ENCODE results near the gene IDH3G.
"Not testable (repeated sequence)": the region's sequence is repeated elsewhere in the genome, so short reads cannot be mapped to it uniquely, and the experiment has no call there.

Gene IDH3G

GRCh38 chrX:153761863-153762262, 32.3 kb downstream of the IDH3G start:
- Histone ChIP-seq H3K4me3 (replicated peaks; ENCODE audit: low read depth, low read length) (no peak overlapping the region), H3K36me3 (ENCODE audit: control insufficient read depth, insufficient read depth, low read length) (no peaks in the 10 kb centered on the region), H3K27me3 (replicated peaks; ENCODE audit: control insufficient read depth, insufficient read depth, low read length) (no peaks in the 10 kb centered on the region)
- DNase-seq (ENCODE audit: extremely low read depth, insufficient read length): no peak
- no peak for TF ChIP-seq CTCF (IDR thresholded peaks at IDR 0.05; ENCODE audit: insufficient read depth, low read length, poor library complexity, severe bottlenecking)

DNA sequence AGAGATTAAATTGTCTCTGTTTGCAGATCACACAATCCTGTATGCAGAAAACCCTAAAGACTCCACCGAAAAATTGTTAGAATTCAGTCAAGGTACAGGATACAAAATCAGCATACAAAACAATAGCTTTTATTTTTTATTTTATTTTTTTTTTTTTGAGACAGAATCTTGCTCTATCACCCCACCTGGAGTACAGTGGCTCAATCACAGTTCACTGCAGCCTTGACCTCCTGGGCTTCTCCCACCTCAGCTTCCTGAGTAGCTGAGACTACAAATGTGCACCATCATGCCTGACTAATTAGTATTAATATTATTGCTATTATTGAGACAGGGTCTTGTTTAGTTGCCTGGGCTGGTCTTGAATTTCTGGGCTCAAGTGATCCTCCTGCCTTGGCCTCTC, 39.0 kb downstream of the IDH3G start:
- no peak for DNase-seq (ENCODE audit: extremely low read depth, insufficient read length)
- no peaks in the 10 kb centered on the region for H3K27me3 ChIP-seq (replicated peaks; ENCODE audit: control insufficient read depth, insufficient read depth, low read length)
- H3K4me3 ChIP-seq (replicated peaks; ENCODE audit: low read depth, low read length): no peak overlapping the region
- no peak for TF ChIP-seq CTCF (IDR thresholded peaks at IDR 0.05; ENCODE audit: insufficient read depth, low read length, poor library complexity, severe bottlenecking)
- H3K36me3 ChIP-seq (ENCODE audit: control insufficient read depth, insufficient read depth, low read length): no peaks in the 10 kb centered on the region

DNA sequence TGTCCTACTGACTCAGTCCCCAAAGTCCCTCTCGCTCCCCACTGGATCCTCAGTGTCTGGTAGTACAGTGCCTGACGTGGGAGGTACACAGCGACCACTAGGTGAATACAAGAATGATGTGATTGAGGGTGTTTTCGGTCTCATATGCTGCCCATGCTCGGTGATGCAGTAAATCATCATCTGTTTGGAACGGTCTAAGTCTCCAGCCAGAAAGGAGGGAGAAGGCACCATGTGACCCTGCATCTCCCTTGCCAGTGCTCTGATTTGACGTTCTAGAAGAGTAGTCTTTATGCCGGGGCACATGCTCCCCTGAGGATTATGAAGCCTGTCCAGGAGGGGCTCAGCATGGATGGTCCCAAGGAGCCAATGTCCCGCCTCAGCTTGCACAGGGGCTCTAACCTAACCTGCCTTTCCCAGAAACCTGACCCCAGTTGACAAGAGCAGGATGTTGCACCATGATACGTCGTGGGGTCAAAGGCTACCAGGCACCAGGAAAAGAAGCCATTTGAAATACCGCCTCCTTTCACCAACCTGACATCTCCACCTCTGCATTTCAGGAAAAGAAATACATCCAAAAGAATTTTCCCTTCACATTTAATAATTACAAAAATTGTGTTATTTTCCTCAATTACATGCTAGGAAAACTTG, 43.9 kb downstream of the IDH3G start:
- no peak overlapping the region for H3K4me3 ChIP-seq (replicated peaks; ENCODE audit: low read depth, low read length)
- no peaks in the 10 kb centered on the region for H3K27me3 ChIP-seq (replicated peaks; ENCODE audit: control insufficient read depth, insufficient read depth, low read length)
- DNase-seq (ENCODE audit: extremely low read depth, insufficient read length): no peak
- no peaks in the 10 kb centered on the region for H3K36me3 ChIP-seq (ENCODE audit: control insufficient read depth, insufficient read depth, low read length)
- no peak for TF ChIP-seq CTCF (IDR thresholded peaks at IDR 0.05; ENCODE audit: insufficient read depth, low read length, poor library complexity, severe bottlenecking)

DNA sequence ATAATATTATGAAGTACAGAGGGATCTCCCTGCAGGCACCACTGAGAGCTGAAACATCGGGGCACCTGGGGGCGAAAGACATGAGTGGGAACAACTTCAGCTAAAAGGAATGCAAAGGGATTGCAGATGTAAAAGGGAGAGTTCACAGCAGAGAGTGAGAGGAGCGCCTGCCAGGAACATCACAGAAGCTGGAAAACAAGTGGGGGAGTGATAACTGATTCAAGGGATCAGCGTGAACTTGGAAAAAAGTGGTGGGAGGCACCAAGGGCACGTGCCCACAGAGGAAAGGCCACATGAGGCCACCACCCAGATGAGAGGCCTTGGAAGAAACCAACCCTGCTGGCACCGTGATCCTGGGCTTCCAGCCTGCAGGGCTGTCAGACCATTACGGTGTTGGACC, 45.2 kb downstream of the IDH3G start:
- not testable (repeated sequence) for DNase-seq (ENCODE audit: extremely low read depth, insufficient read length); H3K27me3 ChIP-seq (replicated peaks; ENCODE audit: control insufficient read depth, insufficient read depth, low read length); H3K4me3 ChIP-seq (replicated peaks; ENCODE audit: low read depth, low read length); H3K36me3 ChIP-seq (ENCODE audit: control insufficient read depth, insufficient read depth, low read length)

- not testable (repeated sequence) for H3K27me3 ChIP-seq (replicated peaks; ENCODE audit: control insufficient read depth, insufficient read depth, low read length); H3K4me3 ChIP-seq (replicated peaks; ENCODE audit: low read depth, low read length); DNase-seq (ENCODE audit: extremely low read depth, insufficient read length); H3K36me3 ChIP-seq (ENCODE audit: control insufficient read depth, insufficient read depth, low read length)
Measured at GRCh38 chrX:153746991-153747390, 47.2 kb downstream of the IDH3G start.

- H3K4me3 ChIP-seq (replicated peaks; ENCODE audit: low read depth, low read length): no peak overlapping the region
- no peak for TF ChIP-seq CTCF (IDR thresholded peaks at IDR 0.05; ENCODE audit: insufficient read depth, low read length, poor library complexity, severe bottlenecking)
- H3K36me3 ChIP-seq (ENCODE audit: control insufficient read depth, insufficient read depth, low read length): no peaks in the 10 kb centered on the region
- no peaks in the 10 kb centered on the region for H3K27me3 ChIP-seq (replicated peaks; ENCODE audit: control insufficient read depth, insufficient read depth, low read length)
- no peak for DNase-seq (ENCODE audit: extremely low read depth, insufficient read length)
Measured at GRCh38 chrX:153746359-153746758, 47.8 kb downstream of the IDH3G start.

DNA sequence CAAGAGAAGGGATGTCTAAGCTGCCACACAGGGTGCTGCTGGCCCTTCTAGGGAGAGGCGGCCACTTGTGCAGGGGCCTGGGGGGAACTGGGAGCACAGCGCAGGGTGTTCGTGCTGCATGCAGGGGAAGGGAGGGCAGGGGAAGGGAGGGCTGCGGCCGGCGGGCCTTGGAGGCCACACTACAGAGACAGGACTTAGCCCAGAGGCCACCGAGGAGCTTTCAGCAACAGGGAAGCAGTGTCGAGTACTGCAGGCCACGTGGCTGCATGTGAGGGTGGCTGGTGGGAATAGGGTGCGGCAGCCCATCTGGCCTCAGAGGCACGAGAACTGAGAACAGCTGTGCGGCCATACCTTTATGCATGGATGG, 49.1 kb downstream of the IDH3G start:
- H3K36me3 ChIP-seq (ENCODE audit: control insufficient read depth, insufficient read depth, low read length); DNase-seq (ENCODE audit: extremely low read depth, insufficient read length); H3K27me3 ChIP-seq (replicated peaks; ENCODE audit: control insufficient read depth, insufficient read depth, low read length); H3K4me3 ChIP-seq (replicated peaks; ENCODE audit: low read depth, low read length): not testable (repeated sequence)

All from GM06990 (cell line).